SK-N-MC (cell line): ENCODE measurements around the gene TTC28.

Experiments
- EZH2 ChIP-seq: fragments of 200-600 bp; sonication (generic); IDR thresholded peaks from one replicate; pipeline ENCODE4 v1.6.1; 2017; ENCODE audit warnings: antibody characterized with exemption
- POLR2AphosphoS5 ChIP-seq: IDR thresholded peaks from 2 replicates; pipeline ENCODE4 v1.6.1; 2012; ENCODE audit warnings: mild to moderate bottlenecking, low read depth, low read length, borderline replicate concordance

- TF ChIP-seq EZH2 (no peak), POLR2AphosphoS5 (no peak)
Observed at GRCh38 chr22:28299753-28300152, 379.9 kb downstream of the TTC28 start.
